IMR-90 (cell line): ENCODE data around the gene ATP2A3. TPM values are rescaled to one million over a fixed set of nuclear protein-coding genes. Genes with fewer than 3 reads are reported as not detected.

ENCODE experiments used
- ATAC-seq: fragments of 200-7000 bp; cut with Tn5 transposase; 2 replicates; pipeline ENCODE4 v1.9.1; 2020; ENCODE audit warnings: low read depth, mild to moderate bottlenecking, moderate library complexity
- BruUV-seq: library from RNA; stranded (reverse); fragments of 400-500 nt; replicated peaks from 2 replicates; lab custom pipeline; 2021; lab: Mats Ljungman, UMichigan
- CTCF ChIA-PET: fragments of 300-600 bp; formaldehyde crosslinking; extraction: SDS; loops from one replicate; lab custom pipeline; 2021; ENCODE audit warnings: antibody characterized with exemption; lab: Yijun Ruan, JAX
- POLR2A ChIA-PET: fragments of 300-600 bp; sonication (Branson Sonifier 250); formaldehyde crosslinking; loops from one replicate; lab custom pipeline; 2022; ENCODE audit warnings: antibody characterized with exemption; ENCODE audit not compliant: unreplicated experiment; lab: Charles Lee
- DNase-seq: peaks from one replicate; pipeline ENCODE4 v3.0.0; 2013
- H2AFZ ChIP-seq: replicated peaks from 2 replicates; pipeline ENCODE3; 2013; ENCODE audit warnings: low read length, mild to moderate bottlenecking; ENCODE audit not compliant: poor library complexity
- H2AK5ac ChIP-seq: 2 replicates; pipeline ENCODE4 v1.6.1; 2013; ENCODE audit warnings: low read depth, low read length, inconsistent platforms
- H2AK9ac ChIP-seq: replicated peaks from 2 replicates; pipeline ENCODE3; 2013; ENCODE audit warnings: mild to moderate bottlenecking, low read depth, low read length, moderate library complexity; ENCODE audit not compliant: poor library complexity
- H2BK120ac ChIP-seq: 2 replicates; pipeline ENCODE4 v1.6.1; 2013; ENCODE audit warnings: low read depth, low read length, inconsistent platforms
- H2BK15ac ChIP-seq: 3 replicates; pipeline ENCODE4 v1.6.1; 2013; ENCODE audit warnings: low read depth, low read length, inconsistent platforms
- H2BK20ac ChIP-seq: 2 replicates; pipeline ENCODE4 v1.6.1; 2013; ENCODE audit warnings: low read depth, mild to moderate bottlenecking, inconsistent platforms, low read length, moderate library complexity
- H2BK5ac ChIP-seq: 2 replicates; pipeline ENCODE4 v1.6.1; 2013; ENCODE audit warnings: mild to moderate bottlenecking, low read depth, low read length, inconsistent platforms; ENCODE audit not compliant: poor library complexity, severe bottlenecking
- H3K14ac ChIP-seq: replicated peaks from 2 replicates; pipeline ENCODE4 v1.6.1; 2013; ENCODE audit warnings: low read depth, low read length, inconsistent platforms
- H3K18ac ChIP-seq: 2 replicates; pipeline ENCODE4 v1.6.1; 2013; ENCODE audit warnings: low read depth, low read length, control low read depth
- H3K23ac ChIP-seq: 2 replicates; pipeline ENCODE4 v1.6.1; 2013; ENCODE audit warnings: low read depth, low read length, inconsistent platforms
- H3K27ac ChIP-seq: 2 replicates; pipeline ENCODE4 v1.5.1; 2013; ENCODE audit warnings: mild to moderate bottlenecking, control low read depth, low read length; ENCODE audit not compliant: insufficient read depth
- H3K27me3 ChIP-seq: 2 replicates; pipeline ENCODE4 v1.6.1; 2013; ENCODE audit warnings: low read length; ENCODE audit not compliant: control insufficient read depth, insufficient read depth
- H3K36me3 ChIP-seq: 2 replicates; pipeline ENCODE4 v1.6.1; 2013; ENCODE audit warnings: low read length, mixed read lengths; ENCODE audit not compliant: control insufficient read depth, insufficient read depth
- H3K4ac ChIP-seq: 2 replicates; pipeline ENCODE4 v1.6.1; 2013; ENCODE audit warnings: low read depth, low read length, inconsistent platforms
- H3K4me1 ChIP-seq: 2 replicates; pipeline ENCODE4 v1.6.1; 2013; ENCODE audit warnings: low read length, mixed read lengths; ENCODE audit not compliant: control insufficient read depth, insufficient read depth
- H3K4me2 ChIP-seq: 2 replicates; pipeline ENCODE4 v1.6.1; 2013; ENCODE audit warnings: low read depth, mild to moderate bottlenecking, control low read depth, low read length, moderate library complexity
- H3K4me3 ChIP-seq: 2 replicates; pipeline ENCODE4 v1.5.1; 2013; ENCODE audit warnings: low read depth, mild to moderate bottlenecking, control low read depth, low read length, moderate library complexity; ENCODE audit not compliant: insufficient read depth
- H3K56ac ChIP-seq: 2 replicates; pipeline ENCODE4 v1.6.1; 2013; ENCODE audit warnings: low read length, inconsistent platforms; ENCODE audit not compliant: insufficient read depth; ENCODE audit errors: extremely low read depth
- H3K79me1 ChIP-seq, 2 experiments: 2 replicates each; pipeline ENCODE4 v1.6.1; 2013; ENCODE audit warnings: low read length in 2 of 2, inconsistent platforms in 1 of 2, low read depth in 1 of 2
- H3K9ac ChIP-seq: 2 replicates; pipeline ENCODE4 v1.6.1; 2013; ENCODE audit warnings: low read depth, low read length, control low read depth
- H3K9me1 ChIP-seq: 2 replicates; pipeline ENCODE4 v1.6.1; 2013; ENCODE audit warnings: low read length, inconsistent platforms; ENCODE audit not compliant: insufficient read depth
- H3K9me3 ChIP-seq: 2 replicates; pipeline ENCODE4 v1.6.1; 2013; ENCODE audit warnings: low read length; ENCODE audit not compliant: control insufficient read depth, insufficient read depth
- H4K20me1 ChIP-seq: 2 replicates; pipeline ENCODE4 v1.6.1; 2013; ENCODE audit warnings: low read length, inconsistent platforms; ENCODE audit not compliant: insufficient read depth
- H4K5ac ChIP-seq: 2 replicates; pipeline ENCODE4 v1.6.1; 2013; ENCODE audit warnings: mild to moderate bottlenecking, low read depth, low read length, control low read depth
- H4K8ac ChIP-seq, 2 experiments: 2 replicates each; pipeline ENCODE4 v1.6.1; 2013; ENCODE audit warnings: low read depth in 2 of 2, low read length in 2 of 2, control low read depth in 1 of 2, inconsistent platforms in 1 of 2
- H4K91ac ChIP-seq: 2 replicates; pipeline ENCODE4 v1.6.1; 2013; ENCODE audit warnings: low read depth, low read length, inconsistent platforms; ENCODE audit not compliant: insufficient read depth
- BHLHE40 ChIP-seq: fragments of 150-350 bp; IDR thresholded peaks from 2 replicates; pipeline ENCODE4 v1.6.1; 2016; ENCODE audit warnings: mild to moderate bottlenecking, low read depth, low read length
- FOS ChIP-seq: fragments of 150-350 bp; IDR thresholded peaks from 2 replicates; pipeline ENCODE4 v1.6.1; 2016; ENCODE audit warnings: low read depth, low read length
- MAFK ChIP-seq: IDR thresholded peaks from 2 replicates; pipeline ENCODE4 v1.6.1; 2012; ENCODE audit warnings: low read depth, low read length, improper control_type of control experiment
- MXI1 ChIP-seq: IDR thresholded peaks from 2 replicates; pipeline ENCODE4 v1.6.1; 2012; ENCODE audit warnings: low read depth, mild to moderate bottlenecking, low read length, moderate library complexity, borderline replicate concordance
- POLR2A ChIP-seq: IDR thresholded peaks from 2 replicates; pipeline ENCODE4 v1.6.1; 2012; ENCODE audit warnings: mild to moderate bottlenecking, low read depth, low read length
- RAD21 ChIP-seq: IDR thresholded peaks from 2 replicates; pipeline ENCODE4 v1.6.1; 2012; ENCODE audit warnings: low read length, improper control_type of control experiment
- RCOR1 ChIP-seq: IDR thresholded peaks from 2 replicates; pipeline ENCODE4 v1.6.1; 2012; ENCODE audit warnings: mild to moderate bottlenecking, low read length, improper control_type of control experiment; ENCODE audit not compliant: insufficient replicate concordance
- RFX5 ChIP-seq: IDR thresholded peaks from 2 replicates; pipeline ENCODE4 v1.8.0; 2012; ENCODE audit warnings: low read depth, mild to moderate bottlenecking, low read length, moderate library complexity
- WGBS, 2 experiments: methylation state at CpG; one replicate each; pipeline versions ENCODE4 v1.1.5 to v1.1.7; 2013; ENCODE audit warnings: missing lambda C conversion rate in 2 of 2; ENCODE audit not compliant: insufficient read length in 1 of 2; ENCODE audit errors: extremely low coverage in 2 of 2; 5-methylcytosine and 5-hydroxymethylcytosine counted together
- dilution Hi-C: fragments of 300-500 bp; cut with HindIII; formaldehyde crosslinking; loops from one replicate; pipeline ENCODE4 v1.14.3; 2018; ENCODE audit warnings: low sequenced_read_pairs; ENCODE audit not compliant: unreplicated experiment
- in situ Hi-C: fragments of 300-500 bp; cut with MboI; formaldehyde crosslinking; loops from 3 replicates; pipeline ENCODE4 v1.14.3; 2019; ENCODE audit warnings: low sequenced_read_pairs, inconsistent platforms, mixed read lengths
- intact Hi-C: fragments of 100-400 bp; cut with micrococcal nuclease; formaldehyde crosslinking; loops from 2 replicates; pipeline ENCODE4 v1.10.0; 2022
- polyA plus RNA-seq, 3 experiments: library from polyadenylated mRNA; depleted of rRNA; stranded (reverse); fragments of >200 nt; gene quantifications; 2 replicates each; pipeline ENCODE4 v1.2.3, GENCODE V29; 2012; ENCODE audit warnings: low replicate concordance in 1 of 3
- total RNA-seq: library from RNA; depleted of rRNA; stranded (reverse); fragments of >200 nt; gene quantifications from 2 replicates; pipeline ENCODE4 v1.2.3, GENCODE V29; 2012
- TF ChIP-seq, protein P1 (sequence below): fragments of 150-350 bp; IDR thresholded peaks from 2 replicates; pipeline ENCODE4 v1.6.1; 2016; ENCODE audit warnings: low read depth, mild to moderate bottlenecking, low read length, moderate library complexity, borderline replicate concordance
- TF ChIP-seq, protein P2 (sequence below): fragments of 150-350 bp; IDR thresholded peaks from 2 replicates; pipeline ENCODE4 v1.6.1; 2017; ENCODE audit warnings: mild to moderate bottlenecking, antibody characterized with exemption, low read length, low read depth
- TF ChIP-seq, protein P3 (sequence below): conservative IDR thresholded peaks from 2 replicates; pipeline ENCODE4 v1.5.1; 2012; ENCODE audit warnings: mild to moderate bottlenecking, low read depth, low read length, improper control_type of control experiment

Gene ATP2A3
- total and polyA plus RNA-seq, 2 of the 4 experiments (the other 2 are of a cell fraction) = 0.18 to 0.63 TPM

DNA sequence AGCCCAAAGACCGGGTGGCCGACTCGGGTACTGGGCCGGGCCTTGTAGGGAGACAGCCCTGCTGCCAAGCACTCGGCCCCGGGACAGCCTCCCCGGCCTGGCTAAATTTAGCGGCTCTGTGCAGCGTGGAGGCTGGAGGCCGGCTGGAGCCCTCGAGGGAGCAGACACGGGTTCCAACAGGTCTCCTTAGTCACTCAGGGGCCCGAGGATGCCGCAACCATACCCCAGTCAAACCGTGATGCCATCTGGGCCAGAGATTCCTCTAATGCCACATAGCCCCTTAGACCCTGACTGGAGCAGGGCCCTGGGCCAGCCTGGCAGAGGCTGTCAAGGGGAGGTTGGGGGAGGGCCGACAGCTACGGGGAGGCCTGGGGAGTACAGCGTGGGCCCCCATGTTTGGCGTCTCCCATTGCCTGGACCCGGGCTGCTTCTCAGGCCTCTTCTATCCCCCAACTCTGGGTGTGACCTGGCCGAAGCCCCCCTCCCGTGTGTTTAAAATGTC, 45.1 kb downstream of the ATP2A3 start:
- Histone ChIP-seq H2BK120ac (no peak overlapping the region), H3K27ac (no peak overlapping the region), H3K4me3 (no peak overlapping the region), H3K4ac (no peak overlapping the region), H3K18ac (no peak overlapping the region), H3K36me3 (no peaks in the 10 kb centered on the region), H2BK20ac (no peak overlapping the region), H3K9ac (no peak overlapping the region), H3K4me1 (peaks cover 5% of the 10 kb centered on the region; the same call in 1 of the 2 replicates), H3K9me1 (no peaks in the 10 kb centered on the region), H2AFZ (no peak overlapping the region), H2BK5ac (no peak overlapping the region), H3K14ac (no peak overlapping the region), H2BK15ac (no peak overlapping the region), H3K27me3 (peaks cover under 1% of the 10 kb centered on the region; the same call in 1 of the 2 replicates), H4K8ac (no peak overlapping the region), H2AK5ac (no peak overlapping the region), H2AK9ac (no peak overlapping the region), H3K56ac (no peak overlapping the region), H4K5ac (no peak overlapping the region), H3K79me1 (no peaks in the 10 kb centered on the region), H4K91ac (no peak overlapping the region), H4K20me1 (no peaks in the 10 kb centered on the region), H3K23ac (no peak overlapping the region), H3K4me2 (no peak overlapping the region), H3K9me3 (no peaks in the 10 kb centered on the region)
- ATAC-seq (no peak), DNase-seq (no peak)
- intact Hi-C loops = no loop called here
- WGBS, 2 experiments = 86% methylated on average over 11 of the region's 22 CpGs; no CpG with 5 or more reads in 1 of the 2 experiments
- POLR2A ChIA-PET = no interaction called here
- BruUV-seq = no TSS peak
- in situ Hi-C loops = no loop called here
- dilution Hi-C loops = no loop called here
- TF ChIP-seq RCOR1 (no peak), RFX5 (no peak), POLR2A (no peak), BHLHE40 (no peak), RAD21 (no peak), MXI1 (no peak), MAFK (no peak), FOS (no peak)
- TF ChIP-seq, protein P1, sequence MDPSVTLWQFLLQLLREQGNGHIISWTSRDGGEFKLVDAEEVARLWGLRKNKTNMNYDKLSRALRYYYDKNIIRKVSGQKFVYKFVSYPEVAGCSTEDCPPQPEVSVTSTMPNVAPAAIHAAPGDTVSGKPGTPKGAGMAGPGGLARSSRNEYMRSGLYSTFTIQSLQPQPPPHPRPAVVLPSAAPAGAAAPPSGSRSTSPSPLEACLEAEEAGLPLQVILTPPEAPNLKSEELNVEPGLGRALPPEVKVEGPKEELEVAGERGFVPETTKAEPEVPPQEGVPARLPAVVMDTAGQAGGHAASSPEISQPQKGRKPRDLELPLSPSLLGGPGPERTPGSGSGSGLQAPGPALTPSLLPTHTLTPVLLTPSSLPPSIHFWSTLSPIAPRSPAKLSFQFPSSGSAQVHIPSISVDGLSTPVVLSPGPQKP = no peak
- TF ChIP-seq, protein P2, sequence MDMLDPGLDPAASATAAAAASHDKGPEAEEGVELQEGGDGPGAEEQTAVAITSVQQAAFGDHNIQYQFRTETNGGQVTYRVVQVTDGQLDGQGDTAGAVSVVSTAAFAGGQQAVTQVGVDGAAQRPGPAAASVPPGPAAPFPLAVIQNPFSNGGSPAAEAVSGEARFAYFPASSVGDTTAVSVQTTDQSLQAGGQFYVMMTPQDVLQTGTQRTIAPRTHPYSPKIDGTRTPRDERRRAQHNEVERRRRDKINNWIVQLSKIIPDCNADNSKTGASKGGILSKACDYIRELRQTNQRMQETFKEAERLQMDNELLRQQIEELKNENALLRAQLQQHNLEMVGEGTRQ = no peak
- TF ChIP-seq, protein P3, sequence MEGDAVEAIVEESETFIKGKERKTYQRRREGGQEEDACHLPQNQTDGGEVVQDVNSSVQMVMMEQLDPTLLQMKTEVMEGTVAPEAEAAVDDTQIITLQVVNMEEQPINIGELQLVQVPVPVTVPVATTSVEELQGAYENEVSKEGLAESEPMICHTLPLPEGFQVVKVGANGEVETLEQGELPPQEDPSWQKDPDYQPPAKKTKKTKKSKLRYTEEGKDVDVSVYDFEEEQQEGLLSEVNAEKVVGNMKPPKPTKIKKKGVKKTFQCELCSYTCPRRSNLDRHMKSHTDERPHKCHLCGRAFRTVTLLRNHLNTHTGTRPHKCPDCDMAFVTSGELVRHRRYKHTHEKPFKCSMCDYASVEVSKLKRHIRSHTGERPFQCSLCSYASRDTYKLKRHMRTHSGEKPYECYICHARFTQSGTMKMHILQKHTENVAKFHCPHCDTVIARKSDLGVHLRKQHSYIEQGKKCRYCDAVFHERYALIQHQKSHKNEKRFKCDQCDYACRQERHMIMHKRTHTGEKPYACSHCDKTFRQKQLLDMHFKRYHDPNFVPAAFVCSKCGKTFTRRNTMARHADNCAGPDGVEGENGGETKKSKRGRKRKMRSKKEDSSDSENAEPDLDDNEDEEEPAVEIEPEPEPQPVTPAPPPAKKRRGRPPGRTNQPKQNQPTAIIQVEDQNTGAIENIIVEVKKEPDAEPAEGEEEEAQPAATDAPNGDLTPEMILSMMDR = no peak
- CTCF ChIA-PET = no interaction called here
